NOMO-1 (cell line): ENCODE data around the gene STARD10.

ENCODE experiments used
- DNase-seq, 2 experiments: peaks; one replicate each; lab custom pipeline; 2025; ENCODE audit not compliant: unreplicated experiment in 2 of 2; lab: John Stamatoyannopoulos, UW

Gene STARD10

GRCh38 chr11:72712168-72712751 lies 81.6 kb downstream of the STARD10 start:
- DNase-seq = no peak

GRCh38 chr11:72711141-72711540 lies 82.7 kb downstream of the STARD10 start:
- DNase-seq = no peak

DNA sequence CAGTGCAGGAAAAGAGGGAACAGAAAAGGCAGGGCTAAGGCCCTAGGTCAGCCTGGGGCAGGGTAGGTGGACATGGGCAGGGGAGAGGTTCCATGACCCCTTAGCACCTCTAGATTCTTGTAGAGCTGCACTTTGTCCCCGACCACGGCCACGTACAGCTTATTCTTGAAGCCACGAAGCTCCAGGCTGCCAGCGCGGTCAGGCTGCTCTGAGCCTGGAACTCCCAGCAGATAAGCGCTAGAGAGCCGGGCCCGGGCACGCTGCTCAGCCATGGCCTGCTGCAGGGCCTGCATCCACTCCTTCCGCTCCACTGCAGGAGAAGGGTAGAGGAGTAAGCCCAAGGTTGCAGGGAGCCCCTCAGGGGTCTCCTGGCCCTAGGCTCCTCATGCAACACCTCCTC lies 83.6 kb downstream of the STARD10 start:
- DNase-seq = no peak

GRCh38 chr11:72709478-72710238 lies 84.2 kb downstream of the STARD10 start:
- no peak for DNase-seq

GRCh38 chr11:72707032-72707431 lies 86.8 kb downstream of the STARD10 start:
- DNase-seq = no peak

DNA sequence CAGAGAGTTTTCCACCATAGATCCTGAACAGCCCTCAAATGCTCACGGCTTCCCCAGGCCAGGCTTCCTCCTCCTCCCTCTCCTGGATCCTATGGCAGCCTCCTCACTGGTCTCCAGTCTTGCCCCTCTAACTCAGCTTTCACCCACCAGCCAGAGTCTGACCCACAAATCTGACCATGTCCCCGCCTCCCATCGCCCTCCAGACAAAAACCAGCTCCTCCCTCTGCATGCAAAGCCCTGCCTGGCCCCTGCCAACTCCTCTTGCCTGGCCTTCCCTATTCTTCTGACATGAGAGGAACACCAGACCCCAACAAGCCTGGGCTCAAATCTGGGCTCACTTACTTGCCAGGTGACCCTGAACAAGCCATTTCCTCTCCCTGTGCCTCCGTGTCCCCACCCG lies 87.3 kb downstream of the STARD10 start:
- no peak for DNase-seq

DNA sequence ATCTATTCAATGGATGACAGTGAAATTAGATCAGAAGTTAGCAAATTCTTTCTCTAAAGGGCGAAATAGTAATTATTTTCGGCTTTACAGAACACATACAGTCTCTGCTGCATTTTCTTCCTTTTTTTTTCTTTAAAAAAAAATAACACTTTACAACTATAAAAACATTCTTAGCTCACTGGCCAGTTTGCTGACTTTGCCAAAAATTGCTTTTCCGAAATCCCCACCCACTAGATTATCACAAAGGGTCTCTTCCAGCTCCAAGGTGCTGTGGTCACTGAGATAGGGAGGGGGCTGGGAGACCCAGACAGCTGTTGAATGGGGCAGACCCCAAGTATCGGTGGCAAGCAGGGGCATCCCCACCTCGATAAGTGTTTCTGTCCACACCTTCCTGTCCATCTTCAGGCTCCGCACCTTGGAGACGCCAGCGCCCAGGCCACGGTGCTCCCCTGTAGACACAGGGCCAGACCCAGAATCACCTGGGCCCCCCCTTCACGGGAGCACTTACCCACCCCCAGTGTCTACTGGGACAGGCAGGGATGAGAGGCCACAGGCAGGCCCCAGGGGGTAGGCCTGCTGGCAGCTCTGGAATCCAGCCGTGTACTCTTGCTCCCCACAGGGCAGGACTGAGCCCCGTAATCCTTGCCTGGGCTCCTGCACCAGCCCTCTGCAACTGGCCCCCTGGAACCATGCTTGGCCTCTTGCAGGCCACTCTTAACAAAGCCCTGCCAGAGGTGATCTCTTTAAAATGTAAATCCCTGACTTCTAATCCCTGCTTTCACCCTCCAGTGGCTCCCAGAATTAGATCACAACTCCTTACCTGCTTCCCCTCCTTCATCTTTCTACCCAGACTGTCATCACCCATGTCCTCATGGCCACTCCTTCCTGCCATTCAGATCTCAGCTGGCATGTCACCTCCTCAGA lies 88.1 kb downstream of the STARD10 start:
- no peak for DNase-seq

- no peak for DNase-seq
These were observed 89.0 kb downstream of the STARD10 start for GRCh38 chr11:72704783-72705265.
